Neural progenitor cell (in vitro differentiated cells): ENCODE results near the gene RPS6KA2. TPM values are rescaled to one million over a fixed set of nuclear protein-coding genes. Genes with fewer than 3 reads are reported as not detected.
A peak's percentile ranks its signal among the peaks of the same experiment; 100 is the strongest.

Experiments used
- DNase-seq: peaks from one replicate; pipeline ENCODE4 v3.0.0-alpha.2; 2016; ENCODE audit warnings: low spot score
- H2AFZ ChIP-seq: fragments of 200-600 bp; sonication (generic); replicated peaks from 2 replicates; pipeline ENCODE4 v1.6.1; 2016; ENCODE audit warnings: antibody characterized with exemption
- H3F3A ChIP-seq: fragments of 200-600 bp; sonication (generic); 2 replicates; pipeline ENCODE4 v1.6.1; 2016; ENCODE audit warnings: antibody characterized with exemption, low read depth
- H3K27ac ChIP-seq: fragments of 200-600 bp; sonication (generic); 2 replicates; pipeline ENCODE4 v1.5.1; 2016; ENCODE audit warnings: mild to moderate bottlenecking
- H3K27me3 ChIP-seq: fragments of 200-600 bp; sonication (generic); 2 replicates; pipeline ENCODE4 v1.6.1; 2016; ENCODE audit warnings: mild to moderate bottlenecking, moderate library complexity
- H3K36me3 ChIP-seq: fragments of 200-600 bp; sonication (generic); 2 replicates; pipeline ENCODE4 v1.5.1; 2016
- H3K4me1 ChIP-seq: fragments of 200-600 bp; sonication (generic); 2 replicates; pipeline ENCODE4 v1.6.1; 2016; ENCODE audit warnings: mixed run types
- H3K4me2 ChIP-seq: fragments of 200-600 bp; sonication (generic); 2 replicates; pipeline ENCODE4 v1.6.1; 2016
- H3K4me3 ChIP-seq: fragments of 200-600 bp; sonication (generic); 2 replicates; pipeline ENCODE4 v1.5.1; 2016
- H3K79me2 ChIP-seq: fragments of 200-600 bp; sonication (generic); 2 replicates; pipeline ENCODE4 v1.6.1; 2016; ENCODE audit warnings: low read depth
- H3K9ac ChIP-seq: fragments of 200-600 bp; sonication (generic); 2 replicates; pipeline ENCODE4 v1.6.1; 2016
- H3K9me3 ChIP-seq: fragments of 200-600 bp; sonication (generic); 2 replicates; pipeline ENCODE4 v1.5.1; 2016; ENCODE audit warnings: low read depth
- H4K20me1 ChIP-seq: fragments of 200-600 bp; sonication (generic); 2 replicates; pipeline ENCODE4 v1.6.1; 2016; ENCODE audit warnings: low read depth
- H3K27ac Mint-ChIP-seq: 3 replicates; pipeline ENCODE4 v1.8.0; 2021; ENCODE audit warnings: mixed read lengths
- H3K27me3 Mint-ChIP-seq: 2 replicates; pipeline ENCODE4 v1.8.0; 2022; ENCODE audit warnings: low read depth, mild to moderate bottlenecking, inconsistent platforms, moderate library complexity, mixed read lengths; ENCODE audit not compliant: insufficient read depth
- H3K36me3 Mint-ChIP-seq: 3 replicates; pipeline ENCODE4 v1.8.0; 2021; ENCODE audit warnings: mixed read lengths
- H3K4me1 Mint-ChIP-seq: 3 replicates; pipeline ENCODE4 v1.8.0; 2021; ENCODE audit warnings: mixed read lengths
- H3K4me3 Mint-ChIP-seq: 3 replicates; pipeline ENCODE4 v1.8.0; 2021; ENCODE audit warnings: mild to moderate bottlenecking, moderate library complexity, mixed read lengths
- H3K9me3 Mint-ChIP-seq: 3 replicates; pipeline ENCODE4 v1.8.0; 2020; ENCODE audit warnings: mixed read lengths
- EZH2 ChIP-seq: fragments of 200-600 bp; sonication (generic); IDR thresholded peaks from 2 replicates; pipeline ENCODE4 v1.6.1; 2017; ENCODE audit warnings: antibody characterized with exemption, mild to moderate bottlenecking, moderate library complexity
- EZH2phosphoT487 ChIP-seq: fragments of 200-600 bp; sonication (generic); IDR thresholded peaks from 2 replicates; pipeline ENCODE4 v1.6.1; 2017; ENCODE audit warnings: antibody characterized with exemption
- total RNA-seq: library from RNA; depleted of rRNA; stranded (reverse); fragments of >200 nt; gene quantifications from 2 replicates; pipeline ENCODE4 v1.2.3, GENCODE V29; 2015; ENCODE audit warnings: low replicate concordance
- TF ChIP-seq, protein P1 (sequence below): fragments of 200-600 bp; sonication (generic); IDR thresholded peaks from 2 replicates; pipeline ENCODE4 v1.5.1; 2017; ENCODE audit warnings: antibody characterized with exemption, mild to moderate bottlenecking

RPS6KA2 gene
- total RNA-seq, 1 donor from 2014 or later = 8.2 TPM

DNA sequence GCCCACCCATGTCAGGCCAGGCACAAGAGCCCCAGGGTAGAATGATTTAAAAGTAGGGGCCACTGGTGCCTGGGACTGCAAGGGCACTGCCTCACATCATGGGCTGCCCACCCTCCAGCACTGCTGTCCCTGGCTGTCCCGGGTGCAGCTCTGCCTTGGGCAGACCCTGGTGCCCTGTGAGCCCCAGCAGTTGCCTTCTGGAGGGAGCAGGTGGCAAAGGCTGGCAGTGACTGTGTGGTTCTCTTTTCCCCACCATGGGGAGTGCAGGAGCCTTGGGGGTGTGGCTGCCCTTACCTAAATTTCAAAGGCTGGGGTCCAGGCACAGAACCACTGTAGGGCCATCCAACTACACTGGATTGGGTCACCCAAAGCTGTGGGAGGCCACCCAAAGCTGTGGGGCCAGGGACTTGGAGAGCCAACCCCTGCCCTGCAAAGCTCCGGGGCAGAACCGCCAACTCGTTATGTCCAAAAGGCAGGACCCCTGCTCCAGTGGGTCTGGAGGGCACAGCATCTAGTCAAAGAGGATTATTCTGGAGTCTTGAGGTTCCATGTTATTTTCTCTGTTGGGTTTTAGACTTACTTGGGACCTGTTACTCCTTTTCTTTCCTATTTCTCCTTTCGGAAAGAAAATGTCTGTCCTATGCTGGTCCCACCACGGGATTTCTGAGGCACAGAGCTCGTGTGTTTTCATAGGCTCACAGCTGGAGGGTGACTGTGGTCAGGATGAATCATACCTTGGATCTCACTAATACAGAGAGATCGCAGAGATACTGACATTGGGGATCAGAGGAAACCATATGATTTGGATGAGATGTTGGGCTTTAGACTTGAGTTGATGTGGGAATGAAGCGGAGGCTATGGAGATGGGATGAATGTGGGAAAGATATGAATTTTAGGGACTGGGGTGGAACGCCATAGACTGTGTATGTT is 105.9 kb downstream of the RPS6KA2 start:
- no peak for DNase-seq
- Histone ChIP-seq H3F3A (peaks cover 10% of the 10 kb centered on the region), H3K79me2 (no peaks in the 10 kb centered on the region), H3K4me1 (peaks cover 7% of the 10 kb centered on the region), H3K27ac (no peak overlapping the region), H2AFZ (no peak overlapping the region), H3K4me3 (no peak overlapping the region), H3K9ac (no peak overlapping the region), H3K27me3 (no peaks in the 10 kb centered on the region), H3K4me2 (no peak overlapping the region), H3K36me3 (no peaks in the 10 kb centered on the region), H4K20me1 (no peaks in the 10 kb centered on the region), H3K9me3 (no peaks in the 10 kb centered on the region)
- H3K36me3 Mint-ChIP-seq = peaks cover 26% of the 10 kb centered on the region
- peaks cover 14% of the 10 kb centered on the region for H3K9me3 Mint-ChIP-seq
- peaks cover 8% of the 10 kb centered on the region for H3K4me1 Mint-ChIP-seq
- peak overlapping the region; percentile 2 for H3K27ac Mint-ChIP-seq
- peaks cover 5% of the 10 kb centered on the region for H3K27me3 Mint-ChIP-seq
- no peak for TF ChIP-seq EZH2phosphoT487
- TF ChIP-seq, protein P1, sequence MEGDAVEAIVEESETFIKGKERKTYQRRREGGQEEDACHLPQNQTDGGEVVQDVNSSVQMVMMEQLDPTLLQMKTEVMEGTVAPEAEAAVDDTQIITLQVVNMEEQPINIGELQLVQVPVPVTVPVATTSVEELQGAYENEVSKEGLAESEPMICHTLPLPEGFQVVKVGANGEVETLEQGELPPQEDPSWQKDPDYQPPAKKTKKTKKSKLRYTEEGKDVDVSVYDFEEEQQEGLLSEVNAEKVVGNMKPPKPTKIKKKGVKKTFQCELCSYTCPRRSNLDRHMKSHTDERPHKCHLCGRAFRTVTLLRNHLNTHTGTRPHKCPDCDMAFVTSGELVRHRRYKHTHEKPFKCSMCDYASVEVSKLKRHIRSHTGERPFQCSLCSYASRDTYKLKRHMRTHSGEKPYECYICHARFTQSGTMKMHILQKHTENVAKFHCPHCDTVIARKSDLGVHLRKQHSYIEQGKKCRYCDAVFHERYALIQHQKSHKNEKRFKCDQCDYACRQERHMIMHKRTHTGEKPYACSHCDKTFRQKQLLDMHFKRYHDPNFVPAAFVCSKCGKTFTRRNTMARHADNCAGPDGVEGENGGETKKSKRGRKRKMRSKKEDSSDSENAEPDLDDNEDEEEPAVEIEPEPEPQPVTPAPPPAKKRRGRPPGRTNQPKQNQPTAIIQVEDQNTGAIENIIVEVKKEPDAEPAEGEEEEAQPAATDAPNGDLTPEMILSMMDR = no peak
- TF ChIP-seq EZH2 = no peak
- no peak overlapping the region for H3K4me3 Mint-ChIP-seq

DNA sequence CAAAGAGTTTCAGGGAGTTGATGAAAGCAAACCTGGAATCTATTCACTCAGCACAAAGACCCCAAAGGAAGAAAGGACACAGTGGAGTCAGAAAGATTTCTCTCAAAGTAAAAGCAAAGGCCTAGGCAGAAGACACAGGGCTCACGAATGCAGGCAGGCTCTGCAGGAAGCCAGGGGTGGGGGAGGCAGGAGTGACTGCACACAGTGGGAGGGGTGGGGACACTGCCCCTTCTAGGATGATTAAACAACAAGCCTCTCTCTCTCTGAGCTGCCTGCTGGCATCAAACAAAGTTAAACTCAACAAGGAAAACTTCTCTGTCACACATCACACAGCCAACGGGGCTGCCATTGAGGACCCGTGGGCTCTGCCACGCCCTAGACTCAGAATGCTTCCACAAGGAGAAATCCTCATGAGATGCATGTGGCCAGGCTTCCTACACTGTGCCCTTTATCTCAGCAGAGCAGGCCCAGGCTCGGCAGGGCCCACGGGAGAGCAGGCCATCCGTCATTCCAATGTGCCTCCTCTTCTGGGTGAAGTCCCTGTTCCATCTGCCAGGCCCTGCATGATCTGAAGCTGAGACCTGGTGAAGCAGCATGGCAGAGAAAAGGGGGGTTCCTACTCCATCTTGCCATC is 110.7 kb downstream of the RPS6KA2 start:
- Histone ChIP-seq H3K9ac (no peak overlapping the region), H3K9me3 (no peaks in the 10 kb centered on the region), H4K20me1 (no peaks in the 10 kb centered on the region), H3K27ac (peak overlapping the region; percentile 73), H2AFZ (peak overlapping the region; percentile 11), H3K79me2 (no peaks in the 10 kb centered on the region), H3K27me3 (no peaks in the 10 kb centered on the region), H3K4me1 (peaks cover 19% of the 10 kb centered on the region), H3K36me3 (no peaks in the 10 kb centered on the region), H3F3A (peaks cover 18% of the 10 kb centered on the region), H3K4me3 (no peak overlapping the region), H3K4me2 (peak overlapping the region; percentile 47)
- Mint-ChIP-seq H3K4me1 (peaks cover 26% of the 10 kb centered on the region), H3K4me3 (peak overlapping the region; percentile 4), H3K27me3 (peaks cover 4% of the 10 kb centered on the region), H3K9me3 (peaks cover 11% of the 10 kb centered on the region), H3K27ac (peak overlapping the region; percentile 72), H3K36me3 (peaks cover 31% of the 10 kb centered on the region)
- TF ChIP-seq EZH2 (no peak), EZH2phosphoT487 (no peak)
- TF ChIP-seq, protein P1 = no peak
- peak; percentile 24 for DNase-seq

DNA sequence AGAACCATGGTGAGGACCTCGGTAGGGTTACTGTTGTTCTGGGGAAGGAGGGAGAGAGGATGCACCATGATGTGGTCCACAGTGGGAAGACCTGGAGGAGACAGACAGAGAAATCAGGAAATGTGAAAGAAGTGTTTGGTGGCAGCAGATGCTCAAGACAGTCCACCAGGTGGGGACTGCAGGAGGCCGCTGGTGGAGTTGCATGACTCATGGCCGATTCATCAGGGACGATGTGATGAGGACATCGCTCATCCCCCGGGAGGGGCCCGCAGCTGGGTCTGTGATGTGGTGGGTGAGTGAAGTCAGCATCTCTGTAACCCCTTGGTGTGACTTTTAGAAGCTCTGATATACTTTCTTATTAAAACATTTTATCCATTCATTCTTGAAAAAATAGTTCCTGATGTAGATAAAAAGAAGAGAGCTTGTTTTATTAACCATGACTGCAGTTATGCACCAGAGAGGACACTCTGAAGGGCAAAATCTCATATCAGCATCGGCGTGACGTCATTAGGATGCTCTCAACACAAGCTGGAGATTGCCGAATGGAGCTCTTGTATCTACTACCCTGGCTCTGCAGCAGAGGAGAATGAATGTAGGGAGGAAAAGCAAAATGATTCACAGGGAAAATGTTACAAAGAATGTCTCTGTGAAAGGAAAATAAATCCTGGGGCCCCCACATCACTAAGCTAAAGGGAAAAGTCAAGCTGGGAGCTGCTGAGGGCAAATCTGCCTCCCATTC is 111.8 kb downstream of the RPS6KA2 start:
- H3F3A ChIP-seq = peaks cover 18% of the 10 kb centered on the region
- peaks cover 11% of the 10 kb centered on the region for H3K9me3 Mint-ChIP-seq
- DNase-seq = no peak
- no peak overlapping the region for H3K9ac ChIP-seq
- H3K4me3 Mint-ChIP-seq = no peak overlapping the region
- peaks cover 33% of the 10 kb centered on the region for H3K36me3 Mint-ChIP-seq
- TF ChIP-seq EZH2phosphoT487 (no peak), EZH2 (no peak)
- TF ChIP-seq, protein P1 = no peak
- H3K4me2 ChIP-seq = peak overlapping the region; percentile 47
- no peaks in the 10 kb centered on the region for H4K20me1 ChIP-seq
- H3K4me1 ChIP-seq = peaks cover 19% of the 10 kb centered on the region
- no peak overlapping the region for H3K4me3 ChIP-seq
- H3K27ac ChIP-seq = no peak overlapping the region
- no peaks in the 10 kb centered on the region for H3K27me3 ChIP-seq
- no peak overlapping the region for H2AFZ ChIP-seq
- H3K79me2 ChIP-seq = no peaks in the 10 kb centered on the region
- H3K36me3 ChIP-seq = no peaks in the 10 kb centered on the region
- peaks cover 4% of the 10 kb centered on the region for H3K27me3 Mint-ChIP-seq
- peaks cover 26% of the 10 kb centered on the region for H3K4me1 Mint-ChIP-seq
- H3K9me3 ChIP-seq = no peaks in the 10 kb centered on the region
- H3K27ac Mint-ChIP-seq = peak overlapping the region; percentile 15
